Spleen (tissue), 7 donors: ENCODE measurements around the gene GSTO1.

Source experiments
- CTCF ChIP-seq, 11 experiments: fragments of 200-600 bp in 7 of 11; fragments of 450-650 bp in 4 of 11; sonication (generic) in 4 of 11; IDR thresholded peaks in 8 of 11; conservative IDR thresholded peaks in 3 of 11; 1 replicate in 7 of 11; 2 replicates in 4 of 11; pipeline versions ENCODE4 v1.4.0 to v1.8.0; 2016 to 2021; ENCODE audit warnings: antibody characterized with exemption in 11 of 11, inconsistent platforms in 4 of 11, mild to moderate bottlenecking in 1 of 11
- POLR2AphosphoS5 ChIP-seq, 3 donors: sonication (generic); formaldehyde crosslinking; IDR thresholded peaks; one replicate each; pipeline ENCODE4 v1.5.1; 2017; ENCODE audit warnings: antibody characterized with exemption in 3 of 3
- donor health status: DM: no; HTN: no; CAD: no; lungs with moderate emphysema.
- donor health status: DM: no; HTN: no; CAD: no.
- donor health status: DM: no; HTN: no; CAD: no.

GRCh38 chr10:104253606-104254410, 884 bp upstream of the GSTO1 start:
- TF ChIP-seq CTCF (IDR thresholded peaks at IDR 0.05 in 8 of 11, conservative IDR thresholded peaks at IDR 0.05 in 3 of 11) (no peak), POLR2AphosphoS5 (IDR thresholded peaks at IDR 0.05) (no peak)
